HG02840 (cell line): ENCODE results near the gene FHIT.

Experiments used
- ATAC-seq: cut with Tn5 transposase; IDR thresholded peaks from one replicate; pipeline ENCODE4 v1.9.1; 2021; ENCODE audit warnings: mild to moderate bottlenecking, moderate library complexity, moderate number of reproducible peaks; ENCODE audit not compliant: unreplicated experiment, low FRiP score

FHIT gene

DNA sequence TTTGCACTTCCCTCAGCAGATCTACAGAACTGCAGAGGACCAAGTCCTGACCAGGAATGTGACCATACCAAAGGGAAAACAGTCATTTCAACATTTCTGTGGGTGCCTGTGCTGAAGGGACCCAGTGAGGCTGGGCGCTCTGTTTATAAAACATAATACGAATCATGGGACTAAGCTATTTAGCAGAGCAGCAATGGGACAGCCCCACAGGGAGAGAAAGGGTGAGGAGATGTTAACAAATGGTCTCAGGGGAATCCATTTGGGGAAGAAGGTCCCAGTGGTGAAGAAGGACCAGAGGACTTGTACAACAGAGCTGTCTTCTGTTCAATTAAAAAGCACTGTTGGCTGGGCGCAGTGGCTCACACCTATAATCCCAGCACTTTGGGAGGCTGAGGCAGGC, 1025.4 kb downstream of the FHIT start:
- no peak for ATAC-seq

DNA sequence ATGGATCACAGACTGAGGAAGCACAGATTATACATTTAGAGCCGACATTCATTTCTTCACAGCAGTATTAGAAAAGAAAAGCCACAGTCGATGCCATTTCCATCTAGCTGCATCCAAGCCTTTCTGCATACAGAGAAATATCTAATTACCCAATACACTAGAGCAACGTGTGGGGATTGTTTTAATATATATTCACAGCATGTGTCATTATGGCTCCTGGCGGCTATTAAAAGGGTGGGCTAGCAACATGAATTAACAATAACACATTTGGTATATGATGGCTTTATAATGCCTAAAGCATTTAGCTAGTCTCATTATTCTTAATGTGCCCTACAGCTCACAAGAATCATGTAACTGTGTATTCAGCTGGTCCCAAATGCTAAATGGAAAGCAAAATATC, 1030.5 kb downstream of the FHIT start:
- ATAC-seq, result no peak

DNA sequence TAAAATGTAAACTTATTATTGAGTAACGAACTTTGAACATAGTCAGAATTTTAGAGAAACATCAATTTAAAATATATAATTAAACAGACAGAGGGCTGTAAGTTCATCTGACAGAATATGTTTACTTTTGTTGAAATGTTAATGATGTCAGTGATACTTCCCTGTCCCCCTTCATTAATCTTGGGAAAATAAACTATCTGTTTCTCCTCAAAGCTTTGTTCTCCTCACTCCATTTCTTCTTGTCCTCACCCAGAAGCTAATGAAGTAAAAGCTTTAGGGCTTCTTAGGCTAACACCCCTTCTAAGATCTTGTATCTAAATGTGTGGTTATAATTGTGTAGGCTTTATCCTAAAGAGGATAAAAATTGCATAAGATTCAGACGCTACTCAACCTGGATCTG, 1031.8 kb downstream of the FHIT start:
- ATAC-seq, result no peak

DNA sequence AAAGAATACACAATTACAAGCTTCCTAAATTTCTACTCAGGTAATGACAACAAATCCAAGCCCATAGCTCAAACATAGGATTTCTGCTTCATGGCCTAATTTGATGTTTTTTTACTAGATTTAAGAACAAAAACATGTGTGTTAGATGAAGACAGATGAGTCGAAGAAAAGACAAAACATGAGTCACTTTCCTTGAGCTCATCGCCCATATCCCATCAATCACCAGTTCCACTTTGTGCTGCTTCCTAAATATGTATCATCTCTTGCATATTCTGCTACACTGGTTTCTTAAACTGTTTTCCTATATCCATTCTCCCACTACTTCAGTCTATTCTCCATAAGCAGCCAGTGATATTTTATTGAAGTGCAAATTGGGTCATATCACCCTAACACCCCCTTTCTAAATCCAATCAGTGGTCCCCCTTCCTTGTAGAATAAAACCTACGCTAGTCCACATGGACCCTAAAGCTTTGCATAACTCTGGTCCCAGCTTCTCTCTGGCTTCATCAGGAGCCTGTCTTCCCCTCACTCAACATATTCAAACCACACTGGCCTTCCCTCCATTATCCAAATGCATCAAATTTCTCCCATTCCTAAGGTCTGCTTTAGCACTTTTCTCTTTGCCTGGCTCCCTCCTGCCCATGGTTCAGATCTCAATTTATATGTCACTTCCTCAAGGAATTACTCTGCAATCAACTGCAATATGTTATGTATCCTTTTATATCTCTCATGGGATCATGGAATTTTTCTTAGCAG, 1033.9 kb downstream of the FHIT start:
- ATAC-seq, result no peak

DNA sequence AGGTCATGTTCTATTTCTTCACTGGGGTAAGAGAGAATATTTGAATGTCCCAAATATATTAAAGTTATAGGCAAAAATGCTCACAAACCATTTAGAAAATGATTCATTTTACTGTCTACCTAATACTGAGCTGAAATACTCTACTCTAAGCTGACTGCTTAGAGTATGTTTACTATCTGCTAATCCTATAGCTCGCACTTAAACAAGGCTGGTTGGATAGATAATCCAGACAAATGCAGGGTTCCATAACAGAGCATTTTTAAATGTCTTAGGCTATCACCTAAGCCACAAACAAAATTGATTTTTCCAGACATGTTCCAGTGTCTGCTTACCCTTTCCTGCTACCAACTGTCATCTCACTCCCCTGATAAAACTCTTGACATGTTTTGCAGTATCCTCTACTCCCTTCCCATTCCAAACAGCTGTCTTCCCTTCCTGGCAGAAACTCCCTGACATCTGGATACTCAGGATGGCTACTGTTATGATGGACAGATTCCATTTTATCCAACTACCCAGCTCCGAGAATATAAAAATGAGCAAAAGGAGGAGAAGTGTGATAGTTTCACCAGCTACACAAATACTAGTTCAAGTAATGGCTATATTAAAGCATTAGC, 1034.7 kb downstream of the FHIT start:
- ATAC-seq, result no peak

DNA sequence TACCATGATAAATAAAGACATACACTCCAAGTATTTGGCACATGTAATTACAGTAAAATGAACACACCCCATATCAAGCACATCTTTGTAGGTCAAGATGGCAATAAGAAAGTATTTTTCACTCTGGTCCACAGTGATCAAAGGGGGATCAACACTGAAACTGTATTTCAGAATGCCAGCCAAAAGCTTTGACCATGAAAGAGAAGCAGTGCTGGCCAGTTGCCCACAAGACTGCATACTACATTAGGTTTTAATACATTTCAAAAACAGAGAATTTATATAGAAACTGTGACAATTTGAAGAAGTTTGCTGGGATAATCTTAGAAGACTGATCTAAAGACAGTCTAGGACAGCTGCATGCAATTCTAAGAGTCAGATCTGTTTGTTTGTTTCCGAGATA, 1035.3 kb downstream of the FHIT start:
- ATAC-seq, result no peak

DNA sequence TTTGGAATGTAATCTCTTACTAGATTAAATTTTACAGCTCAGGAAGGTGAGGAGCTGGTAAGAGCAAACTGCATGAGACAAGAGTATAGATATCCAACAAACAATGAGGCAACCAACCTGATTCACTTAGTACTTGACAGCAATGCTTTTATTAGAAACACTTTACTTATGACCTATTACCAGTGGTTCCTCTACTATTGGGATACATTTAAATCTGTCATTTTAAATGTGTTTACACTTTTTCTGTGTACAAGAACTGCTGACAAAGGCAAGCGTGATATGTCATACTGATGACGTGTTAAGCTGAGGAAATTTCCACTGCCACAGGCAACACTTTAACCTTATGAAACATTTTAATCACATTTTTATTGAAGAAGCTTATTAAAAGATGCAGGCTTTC, 1043.3 kb downstream of the FHIT start:
- no peak for ATAC-seq

DNA sequence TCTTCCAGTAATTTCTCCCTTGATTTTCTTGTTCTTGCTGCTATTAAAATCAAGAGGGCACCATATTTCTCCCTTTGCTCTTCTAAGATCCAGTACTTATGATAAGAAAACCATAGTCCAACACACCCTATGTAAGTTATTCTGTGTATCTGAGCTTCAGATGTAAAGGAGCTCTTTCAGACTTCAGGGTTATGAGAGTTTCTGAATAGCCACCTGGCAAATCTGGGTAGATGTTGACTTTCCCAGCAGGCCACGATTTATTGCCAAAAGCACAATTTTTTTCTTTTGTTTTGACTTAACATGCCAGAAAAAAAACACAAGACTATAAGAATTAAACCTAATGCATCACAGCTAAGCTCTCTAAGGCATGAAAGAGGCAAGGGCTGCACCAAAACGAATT, 1045.0 kb downstream of the FHIT start:
- no peak for ATAC-seq

DNA sequence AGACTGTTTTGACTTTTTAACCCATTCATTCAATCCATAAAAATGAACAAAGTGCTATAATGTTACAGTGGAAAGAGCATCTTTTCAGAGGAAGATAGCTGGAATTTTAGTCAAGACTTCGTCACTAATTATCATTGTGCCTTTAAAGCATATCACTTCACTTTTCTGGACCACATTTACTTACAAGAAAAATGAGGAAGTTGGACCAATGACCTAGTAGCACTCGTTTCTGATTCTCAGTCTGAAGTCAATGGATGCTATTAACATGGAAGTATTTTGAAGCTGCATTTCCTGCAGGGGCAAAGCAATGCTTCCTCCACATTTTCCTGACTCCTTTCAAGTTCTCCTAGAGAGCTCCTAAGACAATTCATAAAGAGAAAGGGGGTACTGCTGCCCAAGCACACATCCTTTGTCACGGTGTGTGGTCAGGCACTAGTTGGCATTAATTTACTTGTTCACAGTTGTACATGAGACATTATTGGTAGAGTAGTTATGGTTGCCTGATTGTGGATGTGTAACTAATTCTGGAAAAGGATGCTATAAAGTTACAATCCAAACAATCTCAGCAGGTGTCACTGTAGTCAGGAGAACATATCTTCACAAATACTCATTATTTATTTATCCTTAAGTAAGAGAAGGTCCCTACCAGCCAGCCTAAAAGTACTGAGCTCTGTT, 1049.1 kb downstream of the FHIT start:
- ATAC-seq, result no peak

DNA sequence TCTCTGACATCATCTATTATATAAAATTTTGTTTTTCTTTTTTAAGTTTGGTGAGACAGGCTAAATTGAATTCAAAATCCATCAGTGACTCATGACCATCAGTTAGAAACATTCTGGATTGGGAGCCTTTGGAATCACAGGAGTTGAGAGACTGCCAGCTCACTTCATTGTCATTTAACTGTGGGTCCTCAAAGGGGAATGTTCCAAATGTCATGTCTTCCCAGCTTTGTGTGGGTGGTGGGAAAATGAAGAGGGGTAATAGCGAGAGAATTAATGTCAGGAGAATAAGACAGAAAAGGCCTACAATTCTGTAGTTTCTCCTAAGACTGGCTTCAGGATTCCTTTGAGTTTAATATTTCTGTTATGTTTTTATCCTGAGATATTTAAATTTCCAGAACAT, 1051.9 kb downstream of the FHIT start:
- ATAC-seq, result no peak

DNA sequence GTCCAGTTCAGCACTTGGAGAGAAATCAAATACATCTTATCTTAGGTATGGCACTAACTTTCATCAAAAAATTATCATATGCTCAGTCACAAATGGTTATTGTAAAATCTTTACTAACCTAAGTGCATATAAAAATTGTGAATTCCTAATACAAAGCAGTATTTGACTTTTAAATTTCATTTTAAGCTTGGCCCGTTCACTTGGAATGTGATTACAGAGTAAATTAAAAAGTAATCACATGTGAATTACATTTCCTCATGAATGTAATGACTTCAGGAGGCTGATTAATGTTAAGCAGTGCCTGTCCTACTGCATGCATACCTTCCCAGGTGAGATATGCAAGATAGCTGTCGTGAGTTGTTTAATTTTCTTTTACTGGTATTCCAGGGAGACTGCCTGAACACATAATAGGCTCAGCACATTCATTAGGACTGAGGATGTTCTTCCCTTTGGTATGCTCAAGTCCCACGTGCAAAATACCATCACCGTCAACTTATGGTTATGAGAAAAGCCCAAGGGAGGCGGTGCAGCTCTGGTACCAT, 1053.0 kb downstream of the FHIT start:
- ATAC-seq, result no peak

DNA sequence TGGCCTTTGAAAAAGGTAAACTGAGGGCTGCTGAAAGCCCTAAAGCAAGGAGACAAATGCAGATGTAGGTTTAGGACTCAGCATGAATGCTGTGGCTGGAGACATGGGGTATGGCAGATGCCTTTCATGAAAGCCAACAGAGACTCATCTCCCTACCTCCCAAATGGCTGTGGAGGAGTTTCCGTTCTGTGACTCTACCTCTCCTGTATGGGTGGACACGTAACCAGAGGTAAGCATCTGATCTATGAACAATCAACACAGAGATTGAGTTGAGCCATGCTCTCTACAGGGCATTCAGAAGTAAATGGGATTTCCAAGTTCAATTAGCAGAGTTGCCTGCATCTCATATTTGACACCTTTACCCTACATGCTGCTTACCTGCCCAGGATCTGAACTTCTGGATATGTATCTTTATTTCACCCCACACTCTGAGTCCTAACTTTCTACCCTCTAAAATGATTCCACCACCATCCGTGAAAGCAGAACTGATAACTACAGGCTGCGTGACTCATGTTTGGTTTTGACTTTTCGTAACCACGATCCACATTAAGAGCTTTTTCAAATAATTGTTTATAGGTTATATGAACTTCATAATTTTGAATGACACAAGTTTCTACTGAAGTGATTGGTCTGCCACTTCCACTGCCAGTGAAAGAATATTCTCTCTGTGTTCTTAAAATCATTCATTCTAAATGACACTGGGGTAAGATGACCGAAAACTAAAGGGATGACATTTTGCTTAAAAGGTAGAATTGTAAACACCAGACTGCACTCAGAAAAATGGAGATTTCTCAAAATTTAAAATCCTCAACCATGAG, 1058.7 kb downstream of the FHIT start:
- ATAC-seq, result no peak

DNA sequence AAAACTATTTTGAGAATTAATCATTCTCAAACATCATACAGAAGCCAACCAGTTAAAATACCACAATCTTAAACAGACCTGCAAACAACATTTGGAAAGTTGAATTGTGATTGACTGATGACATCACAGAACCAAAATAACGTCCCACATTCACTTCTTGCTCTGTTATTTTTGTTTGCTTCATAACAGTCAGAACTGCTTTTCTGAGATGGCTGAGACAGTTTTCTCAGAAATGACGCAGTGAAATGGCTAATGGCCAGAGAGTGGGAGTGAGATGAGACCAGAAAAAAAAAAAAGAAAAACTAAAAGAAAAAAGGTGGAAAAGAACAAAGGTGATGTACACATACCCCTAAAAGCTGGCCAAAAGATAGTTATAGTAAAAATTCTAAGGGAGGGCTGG, 1061.2 kb downstream of the FHIT start:
- no peak for ATAC-seq

DNA sequence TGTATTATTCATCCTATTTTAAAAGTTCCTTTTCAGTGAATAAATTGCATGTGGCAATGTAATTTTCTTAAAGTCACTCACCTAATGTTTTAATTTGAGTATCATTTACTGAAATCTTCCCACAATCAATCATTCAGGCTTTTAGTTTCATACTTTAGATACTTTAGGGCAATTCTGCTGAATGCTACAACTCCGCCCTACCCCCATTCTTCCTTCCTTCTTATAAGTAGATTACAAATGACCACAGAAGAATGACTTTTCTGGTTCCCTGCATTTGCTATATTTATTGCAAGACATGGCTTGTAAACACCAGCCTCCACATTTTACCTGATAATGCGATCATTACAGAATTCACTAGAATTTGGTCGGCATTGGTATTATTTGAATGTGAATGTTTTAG, 1061.9 kb downstream of the FHIT start:
- no peak for ATAC-seq

DNA sequence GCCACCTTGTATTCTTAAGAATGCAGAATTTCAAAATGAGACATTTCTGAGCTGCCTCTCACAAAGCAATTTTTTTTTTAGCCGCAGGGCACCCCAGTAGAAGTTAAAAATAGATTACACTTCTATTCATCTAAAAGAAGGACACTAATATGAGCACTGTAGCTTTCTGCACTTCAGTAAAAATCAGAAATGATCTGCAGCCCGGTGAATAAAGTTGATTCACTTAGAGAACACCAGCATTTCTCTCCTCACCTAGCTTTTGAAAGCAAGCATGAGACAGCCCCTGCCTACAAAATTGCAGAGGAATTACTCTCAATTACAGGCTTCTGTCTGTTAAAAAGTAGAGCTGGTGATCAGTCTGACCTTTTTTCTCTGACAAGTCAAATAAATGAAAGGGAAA, 1062.4 kb downstream of the FHIT start:
- no peak for ATAC-seq

DNA sequence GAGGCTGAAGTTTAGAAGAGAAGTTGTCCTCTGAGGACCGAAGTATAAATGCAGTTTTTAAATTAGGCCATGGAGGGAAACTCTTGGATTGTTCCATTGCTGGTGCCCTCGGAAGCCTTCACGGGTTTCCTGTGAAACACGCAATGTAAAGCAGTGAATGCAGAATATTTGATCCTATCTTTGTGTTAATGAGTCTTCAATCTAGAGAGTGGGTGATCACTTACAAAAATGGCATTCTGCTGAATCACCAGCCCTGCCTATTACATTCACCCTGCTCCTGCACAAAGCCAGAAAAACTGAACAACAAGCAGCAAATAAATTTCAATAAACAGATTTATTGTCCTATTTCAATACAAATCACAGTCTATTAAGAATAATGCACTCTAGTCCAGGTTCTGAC, 1063.9 kb downstream of the FHIT start:
- ATAC-seq, result no peak

DNA sequence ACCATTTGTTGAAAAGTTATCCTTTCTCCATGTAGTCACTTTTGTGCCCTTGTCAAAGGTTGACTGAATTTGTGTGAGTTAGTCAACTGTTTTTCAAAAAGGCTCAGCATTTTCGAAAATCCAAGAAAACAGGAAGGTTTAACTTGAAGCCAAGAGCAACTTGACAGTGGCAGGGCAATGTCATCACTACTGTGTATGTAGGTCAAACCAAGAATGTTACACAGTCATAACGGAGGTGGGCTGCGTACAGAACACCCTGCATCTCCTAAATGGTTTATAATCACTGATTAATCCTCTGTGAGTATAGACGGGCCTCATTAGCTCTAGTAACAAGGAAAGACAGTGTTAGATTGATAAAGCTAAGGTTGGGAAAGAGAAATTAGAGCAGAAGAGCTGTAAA, 1064.9 kb downstream of the FHIT start:
- ATAC-seq, result no peak

DNA sequence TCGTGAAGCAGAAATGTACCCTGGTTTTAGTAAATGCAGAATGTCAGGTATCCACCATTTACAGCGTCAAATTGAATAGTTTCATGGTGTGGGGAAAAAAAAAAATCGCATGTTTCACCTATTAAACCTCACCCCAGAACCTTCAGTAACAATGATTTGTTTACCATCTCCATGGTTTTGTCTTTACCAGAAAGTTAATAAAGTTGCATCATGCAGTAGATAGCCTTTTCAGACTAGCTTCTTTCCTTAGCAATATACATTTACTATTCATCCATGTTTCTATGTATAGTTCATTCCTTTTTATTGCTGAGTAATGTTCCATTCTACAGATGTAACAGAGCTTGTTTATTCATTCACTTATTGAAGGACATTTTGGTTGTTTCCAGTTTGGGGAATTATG, 1066.1 kb downstream of the FHIT start:
- no peak for ATAC-seq

DNA sequence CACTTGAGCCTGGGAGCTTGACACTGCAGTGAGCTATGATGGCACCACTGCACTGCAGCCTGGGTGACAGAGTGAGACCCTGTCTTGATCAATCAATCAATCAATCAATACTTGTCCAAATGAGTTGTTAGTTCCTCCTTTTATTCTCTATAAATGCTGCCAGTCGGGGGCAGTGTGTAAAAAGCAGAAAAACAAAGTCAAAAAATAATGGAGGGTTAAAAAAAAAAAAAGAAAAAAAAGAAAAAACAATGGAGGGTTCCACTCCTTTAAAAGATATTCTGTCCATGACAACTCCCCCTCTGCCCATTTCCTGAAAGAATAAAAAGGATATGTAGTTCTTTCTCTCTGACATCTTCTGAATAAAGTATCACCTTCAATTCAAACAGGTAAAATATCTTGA, 1068.6 kb downstream of the FHIT start:
- ATAC-seq, result no peak

DNA sequence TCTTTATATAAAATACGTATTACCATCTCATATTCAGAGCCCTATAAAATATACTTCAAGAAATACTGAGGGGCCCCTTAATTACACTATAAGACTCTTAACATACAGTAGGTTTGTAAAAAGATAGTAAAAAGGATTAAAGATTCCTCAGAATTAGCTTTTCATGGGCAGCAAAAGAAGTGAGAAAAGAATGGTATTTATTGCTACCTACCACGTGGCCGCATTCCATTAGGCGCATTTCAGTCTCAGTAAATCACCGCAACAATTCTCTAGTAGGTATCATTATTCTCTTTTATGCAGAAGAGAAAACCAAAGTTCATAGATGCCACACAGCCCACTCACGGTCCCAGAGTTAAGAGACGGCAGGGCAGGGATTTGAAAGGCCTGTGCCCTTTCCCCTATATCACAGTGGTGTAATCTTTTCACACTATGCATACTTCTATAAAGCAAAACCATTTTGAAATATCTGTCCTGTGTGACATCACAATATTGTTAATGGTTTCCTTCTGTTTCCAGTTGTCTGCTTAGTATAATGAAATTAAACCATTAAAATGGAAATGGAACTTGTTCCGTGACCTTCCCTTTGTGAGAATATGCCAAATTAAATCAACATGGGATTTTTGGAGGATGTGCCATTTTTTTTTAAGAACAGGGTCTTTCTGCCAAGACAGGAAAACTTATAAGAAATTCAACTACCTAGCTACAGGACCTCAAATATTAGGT, 1072.2 kb downstream of the FHIT start:
- no peak for ATAC-seq
